ENCODE results near the gene HRH4.

Gene HRH4

GRCh38 chr18:24515721-24516120, 55.3 kb downstream of the HRH4 start:
- DNase-seq = no peak

GRCh38 chr18:24516261-24516660, 55.8 kb downstream of the HRH4 start:
- DNase-seq = no peak

GRCh38 chr18:24517554-24517953, 57.1 kb downstream of the HRH4 start:
- DNase-seq = no peak

GRCh38 chr18:24518596-24518995, 58.2 kb downstream of the HRH4 start:
- DNase-seq = no peak
